Measurements from ENCODE around the gene KAZN. TPM values are rescaled to one million over a fixed set of nuclear protein-coding genes. Genes with fewer than 3 reads are reported as not detected.

Gene KAZN
- polyA plus RNA-seq, 1 donor (not counting 4 experiments of a cell fraction or from before 2014, with no cell fraction given), result 5.9 TPM

DNA sequence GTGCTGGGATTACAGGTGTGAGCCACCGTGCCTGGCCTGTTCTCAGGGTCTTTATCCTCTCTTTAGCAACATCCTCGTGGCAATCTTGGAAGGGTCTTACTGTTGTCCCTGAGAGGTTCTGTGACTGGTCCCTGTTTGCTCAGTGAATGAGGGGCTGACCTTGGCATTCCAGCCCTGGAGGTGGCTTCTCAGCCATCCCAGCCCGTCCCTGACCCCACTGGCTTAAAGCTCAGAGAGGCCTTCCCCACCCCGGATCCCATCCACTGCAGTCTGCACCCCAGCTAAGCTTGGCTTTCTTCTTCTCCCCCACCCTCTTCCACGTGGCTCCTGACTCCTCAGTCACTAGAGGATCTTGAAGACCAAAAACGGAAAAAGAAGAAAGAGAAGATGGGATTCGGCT is 466.8 kb downstream of the KAZN start:
- peaks cover 3% of the 10 kb centered on the region for H3K9me3 ChIP-seq (ENCODE audit: control insufficient read depth, low read depth, low read length)
- no peaks in the 10 kb centered on the region for H4K20me1 ChIP-seq (ENCODE audit: control insufficient read depth, extremely low read depth, insufficient read depth, low read length)
- no peak for TF ChIP-seq CTCF (optimal IDR thresholded peaks at IDR 0.05 in 1 of 3, IDR thresholded peaks at IDR 0.05 in 1 of 3, conservative IDR thresholded peaks at IDR 0.05 in 1 of 3; ENCODE audit: extremely low read depth in 1 of 3, insufficient read depth in 2 of 3, low read length in 3 of 3)
- TF ChIP-seq EZH2 (IDR thresholded peaks at IDR 0.05; ENCODE audit: low read length), result no peak
- dilution Hi-C loops (cut with MboI; ENCODE audit: extremely low pct_ligation_motif_present, low sequenced_read_pairs), result no loop called here
- H2AFZ ChIP-seq (ENCODE audit: control insufficient read depth, low read length), result no peak overlapping the region
- H3K4me2 ChIP-seq (ENCODE audit: control insufficient read depth, extremely low read depth, insufficient read depth, low read depth, low read length), result no peak overlapping the region
- H3K79me2 ChIP-seq (ENCODE audit: control insufficient read depth, insufficient read depth, low read length), result no peaks in the 10 kb centered on the region
- H3K9me1 ChIP-seq (ENCODE audit: control insufficient read depth, extremely low read depth, insufficient read depth, low read length), result no peaks in the 10 kb centered on the region
- peaks cover 8% of the 10 kb centered on the region for H3K4me1 ChIP-seq (ENCODE audit: control insufficient read depth, extremely low read depth, insufficient read depth, low read length)
- FAIRE-seq (no peak), DNase-seq (ENCODE audit: low read depth, low spot score) (no peak)
- H3K27me3 ChIP-seq (ENCODE audit: control insufficient read depth, extremely low read depth, insufficient read depth, low read length), result no peaks in the 10 kb centered on the region
- H3K9ac ChIP-seq (ENCODE audit: control insufficient read depth, extremely low read depth, insufficient read depth, low read length), result no peak overlapping the region
- peaks cover 9 to 18% of the 10 kb centered on the region in 2 experiments for H3K36me3 ChIP-seq (ENCODE audit: control insufficient read depth in 2 of 2, extremely low read depth in 1 of 2, insufficient read depth in 2 of 2, low read length in 2 of 2)
- H3K4me3 ChIP-seq (ENCODE audit: control insufficient read depth in 2 of 3, extremely low read depth in 1 of 3, insufficient read depth in 2 of 3, low read depth in 1 of 3, low read length in 3 of 3), result no peak overlapping the region
- no peak overlapping the region for H3K27ac ChIP-seq (ENCODE audit: control insufficient read depth, insufficient read depth, low read length)

DNA sequence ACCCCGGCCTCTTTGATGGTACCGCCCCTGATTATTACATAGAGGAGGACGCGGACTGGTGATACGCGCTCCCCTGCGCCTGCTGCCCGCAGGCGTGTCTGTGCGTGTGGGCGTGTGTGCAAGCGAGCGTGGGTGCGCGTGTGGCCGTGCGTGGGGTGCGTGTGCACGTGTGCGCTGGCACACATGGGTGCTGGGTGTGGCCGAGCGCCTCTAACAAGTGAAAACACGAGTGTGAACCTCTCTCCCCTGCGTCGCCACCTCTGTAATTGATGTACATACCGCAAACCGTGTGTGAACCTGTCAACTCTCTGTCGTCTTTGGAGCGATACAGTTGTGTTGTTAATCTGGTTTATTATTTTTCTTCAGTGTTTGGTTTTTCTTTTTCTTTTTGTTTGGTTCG is 467.3 kb downstream of the KAZN start:
- Histone ChIP-seq H3K9me3 (ENCODE audit: control insufficient read depth, low read depth, low read length) (peaks cover 3% of the 10 kb centered on the region), H3K27ac (ENCODE audit: control insufficient read depth, insufficient read depth, low read length) (no peak overlapping the region), H3K27me3 (ENCODE audit: control insufficient read depth, extremely low read depth, insufficient read depth, low read length) (no peaks in the 10 kb centered on the region), H3K9ac (ENCODE audit: control insufficient read depth, extremely low read depth, insufficient read depth, low read length) (no peak overlapping the region), H3K4me3 (ENCODE audit: control insufficient read depth in 2 of 3, extremely low read depth in 1 of 3, insufficient read depth in 2 of 3, low read depth in 1 of 3, low read length in 3 of 3) (no peak overlapping the region), H3K9me1 (ENCODE audit: control insufficient read depth, extremely low read depth, insufficient read depth, low read length) (no peaks in the 10 kb centered on the region), H4K20me1 (ENCODE audit: control insufficient read depth, extremely low read depth, insufficient read depth, low read length) (no peaks in the 10 kb centered on the region), H2AFZ (ENCODE audit: control insufficient read depth, low read length) (no peak overlapping the region), H3K36me3 (ENCODE audit: control insufficient read depth in 2 of 2, extremely low read depth in 1 of 2, insufficient read depth in 2 of 2, low read length in 2 of 2) (peaks cover 9 to 18% of the 10 kb centered on the region in 2 experiments), H3K4me2 (ENCODE audit: control insufficient read depth, extremely low read depth, insufficient read depth, low read depth, low read length) (no peak overlapping the region), H3K79me2 (ENCODE audit: control insufficient read depth, insufficient read depth, low read length) (no peaks in the 10 kb centered on the region), H3K4me1 (ENCODE audit: control insufficient read depth, extremely low read depth, insufficient read depth, low read length) (peaks cover 8% of the 10 kb centered on the region)
- no peak for DNase-seq (ENCODE audit: low read depth, low spot score)
- dilution Hi-C loops (cut with MboI; ENCODE audit: extremely low pct_ligation_motif_present, low sequenced_read_pairs), result no loop called here
- TF ChIP-seq CTCF (optimal IDR thresholded peaks at IDR 0.05 in 1 of 3, IDR thresholded peaks at IDR 0.05 in 1 of 3, conservative IDR thresholded peaks at IDR 0.05 in 1 of 3; ENCODE audit: extremely low read depth in 1 of 3, insufficient read depth in 2 of 3, low read length in 3 of 3), result no peak
- TF ChIP-seq EZH2 (IDR thresholded peaks at IDR 0.05; ENCODE audit: low read length), result no peak
- FAIRE-seq, result no peak
